Measurements from ENCODE around the gene TSEN2.
"Not testable (repeated sequence)": the region's sequence is repeated elsewhere in the genome, so short reads cannot be mapped to it uniquely, and the experiment has no call there.

The TSEN2 gene

GRCh38 chr3:12484198-12484982 is at the start of gene TSEN2:
TSEN2 (plus strand) TSS chr3:12484480; CDS start chr3:12489801, 5,321 bp downstream.
- peak; percentile 98 for DNase-seq

DNA sequence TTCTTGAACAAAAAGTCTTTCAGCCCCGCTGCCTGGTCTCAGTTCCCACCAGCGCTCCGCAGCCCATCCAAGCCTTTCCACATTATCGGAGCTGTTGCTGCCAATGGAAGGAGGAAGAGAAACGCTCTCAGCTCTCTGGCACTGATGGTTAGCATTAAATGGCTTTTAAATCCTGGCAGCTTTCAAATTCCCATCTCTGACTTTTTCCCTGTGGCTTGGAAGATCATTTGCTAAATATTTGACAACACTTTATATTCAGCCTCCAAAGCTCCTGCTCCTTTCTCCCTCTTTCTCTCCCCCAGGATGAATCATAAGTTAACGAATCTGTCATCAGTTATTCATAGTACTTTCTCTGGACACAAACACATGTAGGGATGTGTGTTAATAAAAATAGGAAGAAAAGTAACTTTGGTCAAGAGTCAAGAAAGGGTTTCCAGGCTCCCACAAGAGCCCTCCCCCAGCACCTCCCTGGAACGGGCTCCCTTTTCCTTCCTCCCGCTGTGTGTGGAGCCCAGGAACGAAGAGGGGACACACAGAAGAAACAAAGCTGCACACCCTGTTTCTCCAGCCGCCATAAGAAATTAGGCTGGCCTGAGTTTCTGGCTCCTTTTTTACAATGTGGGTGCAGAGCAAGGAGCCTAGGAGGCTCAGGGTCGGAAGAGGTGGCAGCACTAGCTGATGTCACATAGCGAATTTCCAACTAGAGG is 47.6 kb upstream of the TSEN2 start:
- peak; percentile 49 for DNase-seq

GRCh38 chr3:12437221-12437605 is 47.1 kb upstream of the TSEN2 start:
- no peak for DNase-seq

GRCh38 chr3:12437861-12438260 is 46.4 kb upstream of the TSEN2 start:
- no peak for DNase-seq

- no peak for DNase-seq
These were observed 46.0 kb upstream of the TSEN2 start for GRCh38 chr3:12438318-12438717.

- no peak for DNase-seq
These were observed 44.9 kb upstream of the TSEN2 start for GRCh38 chr3:12439161-12439940.

DNA sequence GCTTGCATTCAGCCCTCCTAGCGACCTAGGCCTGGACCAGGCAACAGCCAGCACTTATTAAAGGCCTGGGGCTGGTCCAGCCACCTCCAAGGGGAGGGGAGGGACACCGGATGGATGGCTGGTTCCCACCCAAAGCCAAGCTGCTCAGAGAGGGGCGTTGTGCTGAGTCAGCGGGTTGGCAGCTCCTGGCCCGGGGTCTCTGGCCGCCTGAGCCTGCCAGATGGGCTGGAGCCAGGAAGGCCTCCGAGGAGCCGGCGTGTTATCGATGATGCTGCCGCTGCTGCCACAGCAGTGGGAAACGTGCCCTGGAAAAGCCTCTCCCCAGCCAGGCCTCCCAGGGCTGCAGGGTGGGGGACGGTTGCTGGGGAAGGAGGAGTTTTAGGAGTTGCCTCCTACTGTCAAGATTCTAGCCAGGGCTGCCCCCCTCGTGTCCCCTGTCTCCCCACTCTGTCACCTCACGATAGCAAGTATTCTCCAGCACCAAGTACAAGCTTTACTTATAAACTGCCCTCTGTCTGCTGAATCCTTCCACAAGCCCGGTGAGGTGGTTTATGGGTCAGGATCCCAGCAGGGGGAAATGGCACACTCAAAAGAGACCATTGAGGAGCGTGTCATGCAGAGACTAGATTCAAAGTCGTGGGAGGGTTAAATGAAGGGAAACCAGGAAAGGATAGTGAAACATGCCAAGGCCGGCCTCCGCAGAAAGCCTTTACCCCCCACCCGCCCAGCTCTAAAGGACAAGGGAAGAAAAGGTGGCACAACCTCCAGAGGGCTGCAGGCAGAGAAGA is 43.2 kb upstream of the TSEN2 start:
- peak; percentile 67 for DNase-seq

- no peak for DNase-seq
These were observed 41.4 kb upstream of the TSEN2 start for GRCh38 chr3:12442654-12443501.

DNA sequence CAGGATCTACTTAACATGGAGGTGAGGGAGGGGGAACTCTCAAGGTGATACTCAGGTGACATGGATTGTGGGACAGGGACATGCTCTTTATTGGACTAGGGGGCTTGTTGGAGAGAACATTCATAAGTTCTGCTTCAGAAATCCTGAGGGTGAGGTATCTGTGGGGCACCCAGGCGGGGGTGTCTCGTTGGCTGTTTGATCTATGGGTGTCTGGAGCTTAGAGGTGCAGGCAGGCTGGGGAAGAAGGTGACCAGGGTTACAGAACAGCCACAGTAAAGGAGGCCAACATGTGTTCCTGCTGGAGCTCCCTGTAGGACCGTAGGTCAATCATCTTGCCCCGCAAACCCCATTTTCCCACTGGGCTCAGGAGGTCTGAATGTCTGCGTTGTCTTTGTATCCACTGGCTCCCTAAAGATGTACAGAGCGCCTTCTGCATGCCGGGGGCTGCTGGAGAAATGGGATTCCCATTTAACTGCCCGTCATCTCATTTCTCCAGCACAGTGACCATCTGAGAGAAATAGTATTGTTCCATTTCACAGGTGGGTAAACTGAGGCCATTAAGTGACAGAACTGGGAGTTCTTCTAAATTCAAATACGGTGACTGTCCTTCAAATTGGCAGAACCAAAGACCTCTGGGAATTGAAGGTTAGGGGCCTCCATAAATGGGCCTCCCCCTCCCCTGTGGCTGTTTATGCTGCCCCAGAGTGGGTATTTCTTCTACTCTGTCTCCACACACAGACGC is 40.3 kb upstream of the TSEN2 start:
- no peak for DNase-seq

- DNase-seq = peak; percentile 26
These were observed 39.5 kb upstream of the TSEN2 start for GRCh38 chr3:12444582-12445471.

DNA sequence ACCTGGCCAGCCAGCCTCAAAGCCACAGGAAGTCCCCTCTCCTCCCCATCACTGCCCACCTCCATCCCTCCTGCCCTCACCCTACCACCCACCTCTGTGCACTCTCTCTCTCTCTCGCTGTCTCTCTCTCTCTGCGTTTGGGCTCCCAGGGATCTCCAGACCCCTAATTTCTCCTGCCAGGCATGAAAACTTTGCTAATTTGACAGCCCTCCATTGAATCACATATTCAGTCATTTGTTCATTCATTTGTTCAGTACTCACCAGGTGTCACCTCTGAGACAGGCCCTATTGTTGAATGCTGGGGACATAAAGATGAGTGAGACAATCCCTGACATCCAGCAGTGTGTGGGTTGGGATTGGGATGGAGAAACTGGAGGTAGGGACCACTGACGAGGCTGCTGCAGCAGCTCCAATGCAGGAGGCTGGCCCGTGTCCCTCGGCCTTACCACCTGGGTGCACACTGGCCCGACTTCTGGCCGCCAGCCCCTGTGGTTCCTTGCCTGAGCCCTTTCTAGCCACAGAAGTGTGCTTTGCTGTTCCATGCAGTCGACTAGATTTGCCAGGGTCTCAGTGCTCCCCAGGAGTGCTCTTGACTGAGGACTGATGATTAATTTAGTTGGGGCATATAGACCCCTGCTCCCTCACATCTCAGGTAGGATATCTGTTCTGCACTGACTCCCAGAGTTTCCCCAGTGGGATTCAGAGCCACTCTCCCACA is 38.6 kb upstream of the TSEN2 start:
- DNase-seq = no peak

- no peak for DNase-seq
These were observed 38.0 kb upstream of the TSEN2 start for GRCh38 chr3:12446298-12446697.

GRCh38 chr3:12447075-12447474 is 37.2 kb upstream of the TSEN2 start:
- no peak for DNase-seq

DNA sequence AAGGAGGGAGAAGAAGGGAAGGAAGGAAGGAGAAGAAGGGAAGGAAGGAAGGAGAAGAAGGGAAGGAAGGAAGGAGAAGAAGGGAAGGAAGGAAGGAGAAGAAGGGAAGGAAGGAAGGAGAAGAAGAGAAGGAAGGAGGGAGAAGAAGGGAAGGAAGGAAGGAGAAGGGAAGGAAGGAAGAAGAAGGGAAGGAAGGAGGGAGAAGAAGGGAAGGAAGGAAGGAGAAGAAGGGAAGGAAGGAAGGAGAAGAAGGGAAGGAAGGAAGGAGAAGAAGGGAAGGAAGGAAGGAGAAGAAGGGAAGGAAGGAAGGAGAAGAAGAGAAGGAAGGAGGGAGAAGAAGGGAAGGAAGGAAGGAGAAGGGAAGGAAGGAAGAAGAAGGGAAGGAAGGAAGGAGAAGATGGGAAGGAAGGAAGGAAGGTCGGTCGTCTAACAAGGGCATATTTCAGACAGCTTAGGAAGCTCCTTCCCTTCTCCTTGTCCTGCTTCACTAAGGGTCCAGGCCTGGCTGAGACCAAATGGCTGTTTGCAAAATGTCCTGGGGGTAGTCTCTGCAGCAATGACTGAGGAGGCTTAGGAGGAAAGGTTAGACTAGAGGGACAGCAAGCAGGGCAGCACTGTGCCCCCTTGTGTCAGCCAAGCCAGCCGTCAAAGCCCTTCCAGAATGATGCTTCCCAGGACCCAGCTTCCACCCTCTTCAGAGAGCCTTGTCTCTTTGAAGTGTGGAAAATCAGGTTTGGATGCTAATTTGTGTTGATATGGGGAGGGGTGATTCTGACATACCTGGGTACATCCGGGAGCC is 35.7 kb upstream of the TSEN2 start:
- not testable (repeated sequence) for DNase-seq

DNA sequence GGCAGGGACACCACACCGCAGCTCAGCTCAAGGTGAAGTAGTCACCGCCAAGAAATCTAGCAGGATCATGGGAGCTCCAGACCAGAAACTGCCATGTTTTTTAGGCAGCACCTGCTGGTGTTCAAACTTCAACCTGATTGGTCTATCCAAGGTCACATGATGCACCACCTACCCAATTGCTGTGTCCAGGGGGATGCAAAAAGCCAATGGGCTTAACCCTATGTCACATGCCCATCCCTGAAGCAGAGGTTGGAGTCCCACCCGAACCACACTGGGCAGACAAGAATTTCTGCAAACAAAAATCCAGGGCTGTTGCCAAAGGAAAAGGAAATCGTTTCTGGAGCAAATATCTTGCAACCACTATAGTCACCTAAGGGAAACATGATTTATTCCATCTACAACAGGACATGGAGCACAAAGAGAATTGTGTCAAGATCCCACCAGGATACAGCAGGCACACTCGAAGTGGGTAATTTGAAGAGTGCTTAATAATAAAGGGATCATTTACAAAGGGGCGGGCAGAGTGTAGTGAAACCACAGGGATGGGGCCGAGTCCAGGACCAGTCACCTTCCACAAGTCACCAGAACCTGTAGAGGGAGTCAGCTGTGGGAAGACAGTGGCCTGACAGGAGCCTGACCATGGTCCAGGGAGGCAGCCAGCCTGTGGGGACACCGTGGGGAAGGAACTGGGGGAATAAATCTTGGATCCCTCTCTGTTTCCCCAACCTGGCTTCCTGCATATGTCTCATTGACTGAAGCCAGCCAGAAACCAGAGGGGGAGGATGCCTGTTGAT is 34.2 kb upstream of the TSEN2 start:
- no peak for DNase-seq

- DNase-seq = no peak
These were observed 32.8 kb upstream of the TSEN2 start for GRCh38 chr3:12451481-12451880.

DNA sequence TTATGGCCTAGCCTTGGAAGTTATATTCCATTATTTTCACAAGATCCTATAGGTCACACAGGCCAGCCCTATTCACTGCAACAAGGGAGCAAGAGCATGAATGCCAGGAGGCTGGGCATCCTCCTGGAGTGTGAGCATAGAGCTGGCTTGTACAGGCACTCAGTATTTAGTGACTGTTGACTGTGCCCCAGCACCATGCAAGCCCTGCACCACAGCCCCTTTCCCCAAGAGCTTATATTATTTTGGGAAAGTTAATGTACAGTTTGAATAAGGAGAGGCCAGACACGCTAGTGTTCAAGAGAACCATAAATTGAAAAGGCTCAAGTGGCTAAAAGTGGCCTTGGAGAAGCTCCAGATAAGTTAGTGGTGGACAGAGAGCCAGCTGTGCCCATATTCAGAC is 32.3 kb upstream of the TSEN2 start:
- no peak for DNase-seq
